ENCODE measurements around the gene SYT8.

Gene SYT8

DNA sequence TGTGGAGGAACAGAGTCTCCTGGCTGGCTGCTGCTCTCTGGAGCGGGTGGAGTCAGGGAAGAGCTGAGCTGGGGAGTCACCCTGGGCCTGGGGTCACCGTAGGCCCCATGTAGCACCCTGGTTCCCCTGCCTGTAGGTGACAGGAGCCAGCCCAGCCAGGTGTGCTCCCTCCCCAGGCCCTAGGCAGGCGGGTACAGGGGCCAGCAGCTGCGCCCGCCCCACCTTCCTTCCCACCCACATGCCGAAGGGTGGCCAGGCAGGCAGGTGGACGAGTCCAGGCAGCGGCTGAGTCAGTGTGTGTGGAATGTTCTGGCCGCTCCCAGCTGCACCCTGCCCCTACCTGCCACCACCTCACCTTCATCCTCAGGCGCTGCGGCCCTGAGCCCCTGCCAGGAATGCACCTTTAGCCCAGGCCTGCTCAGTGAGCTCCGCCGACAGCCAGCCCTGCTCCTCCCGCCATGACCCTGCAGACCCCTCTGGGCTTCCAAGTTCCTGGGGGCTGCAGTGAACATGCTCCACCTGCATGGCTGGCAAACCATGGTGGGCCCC, 654 bp upstream of the SYT8 start:
- H3K27ac ChIP-seq (ENCODE audit: low read depth, low read length, severe bottlenecking), result no peak overlapping the region
- peaks cover 15% of the 10 kb centered on the region for H3K4me1 ChIP-seq (ENCODE audit: control insufficient read depth, insufficient read depth, low read length, poor library complexity, severe bottlenecking)
- H3K9me3 ChIP-seq (ENCODE audit: control insufficient read depth, low read length), result no peaks in the 10 kb centered on the region
- 87 to 94% methylated on average over 5 to 6 of the region's 14 CpGs for WGBS, 2 experiments (ENCODE audit: insufficient coverage in 2 of 2)
- no peaks in the 10 kb centered on the region for H3K36me3 ChIP-seq (ENCODE audit: control insufficient read depth, insufficient read depth, low read length)
- H3K4me3 ChIP-seq (ENCODE audit: extremely low read depth, insufficient read depth, low read length, poor library complexity, severe bottlenecking), result no peak overlapping the region

DNA sequence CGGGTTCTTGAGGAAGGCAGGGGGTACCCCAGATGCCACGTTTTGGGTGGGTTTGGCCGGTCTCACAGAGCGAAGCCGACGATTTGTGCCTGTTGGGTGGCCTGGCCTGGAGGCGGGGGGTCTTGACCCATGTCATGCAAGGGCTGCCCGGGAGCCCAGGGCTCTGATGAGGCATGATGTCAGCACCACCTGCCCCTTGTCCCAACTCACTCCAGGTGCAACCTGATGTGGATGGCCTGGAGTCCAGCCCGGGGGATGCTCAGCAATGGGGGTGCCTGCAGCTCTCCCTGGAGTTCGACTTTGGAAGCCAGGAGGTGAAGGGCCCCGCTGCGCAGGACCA, 851 bp downstream of the SYT8 start:
- 88 to 91% methylated on average over 12 of the region's 12 CpGs for WGBS, 2 experiments (ENCODE audit: insufficient coverage in 2 of 2)
- Histone ChIP-seq H3K4me3 (ENCODE audit: extremely low read depth, insufficient read depth, low read length, poor library complexity, severe bottlenecking) (no peak overlapping the region), H3K4me1 (ENCODE audit: control insufficient read depth, insufficient read depth, low read length, poor library complexity, severe bottlenecking) (peaks cover 7% of the 10 kb centered on the region), H3K9me3 (ENCODE audit: control insufficient read depth, low read length) (no peaks in the 10 kb centered on the region), H3K36me3 (ENCODE audit: control insufficient read depth, insufficient read depth, low read length) (no peaks in the 10 kb centered on the region), H3K27ac (ENCODE audit: low read depth, low read length, severe bottlenecking) (no peak overlapping the region)

GRCh38 chr11:1836011-1836945, 1.5 kb downstream of the SYT8 start:
- 91 to 95% methylated on average over 39 to 41 of the region's 43 CpGs for WGBS, 2 experiments (ENCODE audit: insufficient coverage in 2 of 2)
- H3K27ac ChIP-seq (ENCODE audit: low read depth, low read length, severe bottlenecking), result no peak overlapping the region
- no peaks in the 10 kb centered on the region for H3K9me3 ChIP-seq (ENCODE audit: control insufficient read depth, low read length)
- peaks cover 2% of the 10 kb centered on the region for H3K4me1 ChIP-seq (ENCODE audit: control insufficient read depth, insufficient read depth, low read length, poor library complexity, severe bottlenecking)
- no peaks in the 10 kb centered on the region for H3K36me3 ChIP-seq (ENCODE audit: control insufficient read depth, insufficient read depth, low read length)
- H3K4me3 ChIP-seq (ENCODE audit: extremely low read depth, insufficient read depth, low read length, poor library complexity, severe bottlenecking), result no peak overlapping the region

DNA sequence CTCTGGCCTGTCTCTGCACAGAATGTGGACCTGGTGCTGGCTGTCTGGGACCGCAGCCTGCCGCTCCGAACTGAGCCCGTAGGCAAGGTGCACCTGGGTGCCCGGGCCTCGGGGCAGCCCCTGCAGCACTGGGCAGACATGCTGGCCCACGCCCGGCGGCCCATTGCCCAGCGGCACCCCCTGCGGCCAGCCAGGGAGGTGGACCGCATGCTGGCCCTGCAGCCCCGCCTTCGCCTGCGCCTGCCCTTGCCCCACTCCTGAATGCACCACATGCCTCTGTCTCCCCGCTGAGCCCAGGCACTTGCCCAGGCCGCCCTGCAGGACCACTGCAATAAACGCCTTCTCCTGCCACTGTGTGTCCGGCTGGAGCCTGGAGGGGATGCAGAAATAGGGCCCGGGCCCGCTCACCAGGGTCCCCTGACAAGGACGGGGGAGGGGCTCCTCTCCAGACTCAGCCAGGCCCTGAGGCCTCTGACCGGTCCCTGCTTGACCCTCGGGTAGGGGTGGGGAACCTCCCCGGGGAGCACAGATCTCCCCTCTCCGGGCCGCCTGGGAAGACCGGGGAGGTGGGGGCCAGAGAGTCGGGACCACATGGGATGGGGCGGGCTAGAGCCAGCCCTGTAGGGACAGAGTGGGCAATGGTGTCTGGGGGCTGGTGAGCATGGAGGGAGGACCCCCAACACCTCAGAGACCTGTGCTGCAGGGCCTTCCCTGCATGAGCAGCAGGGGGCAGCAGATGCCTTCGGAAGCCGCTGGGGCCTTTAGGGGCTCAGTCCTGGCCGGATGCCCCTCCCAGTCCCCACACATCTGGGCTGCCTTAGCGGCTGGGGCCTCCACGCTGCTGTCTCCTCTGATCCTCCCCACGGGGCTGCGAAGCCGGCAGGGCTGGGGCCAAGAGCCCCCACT, 2.6 kb downstream of the SYT8 start:
- Histone ChIP-seq H3K36me3 (ENCODE audit: control insufficient read depth, insufficient read depth, low read length) (no peaks in the 10 kb centered on the region), H3K9me3 (ENCODE audit: control insufficient read depth, low read length) (no peaks in the 10 kb centered on the region), H3K27ac (ENCODE audit: low read depth, low read length, severe bottlenecking) (no peak overlapping the region), H3K4me3 (ENCODE audit: extremely low read depth, insufficient read depth, low read length, poor library complexity, severe bottlenecking) (no peak overlapping the region), H3K4me1 (ENCODE audit: control insufficient read depth, insufficient read depth, low read length, poor library complexity, severe bottlenecking) (peaks cover 2% of the 10 kb centered on the region)
- 60 to 73% methylated on average over 29 to 33 of the region's 38 CpGs for WGBS, 2 experiments (ENCODE audit: insufficient coverage in 2 of 2)

- peaks cover 2% of the 10 kb centered on the region for H3K4me1 ChIP-seq (ENCODE audit: control insufficient read depth, insufficient read depth, low read length, poor library complexity, severe bottlenecking)
- WGBS, 2 experiments (ENCODE audit: insufficient coverage in 2 of 2), result 84 to 87% methylated on average over 15 to 17 of the region's 17 CpGs
- no peaks in the 10 kb centered on the region for H3K9me3 ChIP-seq (ENCODE audit: control insufficient read depth, low read length)
- no peaks in the 10 kb centered on the region for H3K36me3 ChIP-seq (ENCODE audit: control insufficient read depth, insufficient read depth, low read length)
- H3K4me3 ChIP-seq (ENCODE audit: extremely low read depth, insufficient read depth, low read length, poor library complexity, severe bottlenecking), result no peak overlapping the region
- no peak overlapping the region for H3K27ac ChIP-seq (ENCODE audit: low read depth, low read length, severe bottlenecking)
Measured at GRCh38 chr11:1838077-1838425, 3.3 kb downstream of the SYT8 start.

GRCh38 chr11:1838426-1839144, 3.8 kb downstream of the SYT8 start, which contains the start of gene TNNI2:
TNNI2 (plus strand) TSS chr11:1838981; CDS start chr11:1839697, 716 bp downstream.
- H3K4me3 ChIP-seq (ENCODE audit: extremely low read depth, insufficient read depth, low read length, poor library complexity, severe bottlenecking), result no peak within 1 kb of the TSS
- WGBS, 2 experiments (ENCODE audit: insufficient coverage in 2 of 2), result 92 to 94% methylated on average over 16 to 25 of the region's 32 CpGs
- H3K36me3 ChIP-seq (ENCODE audit: control insufficient read depth, insufficient read depth, low read length), result no peaks in the 10 kb centered on the region
- H3K4me1 ChIP-seq (ENCODE audit: control insufficient read depth, insufficient read depth, low read length, poor library complexity, severe bottlenecking), result peaks cover 2% of the 10 kb centered on the region
- no peaks in the 10 kb centered on the region for H3K9me3 ChIP-seq (ENCODE audit: control insufficient read depth, low read length)
- no peak within 1 kb of the TSS for H3K27ac ChIP-seq (ENCODE audit: low read depth, low read length, severe bottlenecking)

DNA sequence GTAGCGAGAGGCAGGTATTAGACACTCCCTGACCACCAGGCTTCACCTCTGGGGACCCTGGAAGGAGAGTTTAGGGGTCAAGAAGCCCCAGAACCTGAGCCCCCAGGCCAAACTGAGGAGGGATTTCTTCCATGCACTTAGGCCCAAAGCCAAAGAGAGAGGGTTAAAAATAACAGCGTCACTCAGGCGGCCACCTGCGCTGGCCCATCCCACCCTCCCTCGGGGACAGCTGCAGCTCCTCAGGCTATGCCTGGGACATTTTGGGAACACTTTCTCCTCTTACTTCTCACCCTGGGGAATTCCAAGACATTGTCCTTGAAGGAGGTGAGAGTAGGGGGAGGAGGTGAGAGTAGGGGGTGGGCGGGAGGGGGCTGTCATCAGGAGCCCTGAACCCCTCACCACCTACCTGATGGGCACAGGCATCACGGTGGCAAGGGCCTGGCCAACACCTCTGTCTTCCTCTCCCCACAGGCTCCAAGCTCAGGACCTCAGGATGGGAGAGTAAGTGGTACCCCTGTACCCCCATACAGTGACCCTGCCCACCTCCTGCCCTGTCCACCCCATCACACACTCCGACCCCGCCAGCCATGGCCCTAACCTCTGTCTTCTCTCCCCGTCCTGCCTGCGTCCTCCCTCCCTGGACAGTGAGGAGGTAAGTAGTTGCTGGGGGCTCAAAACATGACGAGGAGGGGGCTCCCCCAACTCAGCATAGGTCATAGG, 4.6 kb downstream of the SYT8 start:
- 86 to 96% methylated on average over 3 to 6 of the region's 12 CpGs for WGBS, 2 experiments (ENCODE audit: insufficient coverage in 2 of 2)
- Histone ChIP-seq H3K4me3 (ENCODE audit: extremely low read depth, insufficient read depth, low read length, poor library complexity, severe bottlenecking) (no peak overlapping the region), H3K4me1 (ENCODE audit: control insufficient read depth, insufficient read depth, low read length, poor library complexity, severe bottlenecking) (peaks cover 5% of the 10 kb centered on the region), H3K36me3 (ENCODE audit: control insufficient read depth, insufficient read depth, low read length) (no peaks in the 10 kb centered on the region), H3K27ac (ENCODE audit: low read depth, low read length, severe bottlenecking) (no peak overlapping the region), H3K9me3 (ENCODE audit: control insufficient read depth, low read length) (no peaks in the 10 kb centered on the region)

DNA sequence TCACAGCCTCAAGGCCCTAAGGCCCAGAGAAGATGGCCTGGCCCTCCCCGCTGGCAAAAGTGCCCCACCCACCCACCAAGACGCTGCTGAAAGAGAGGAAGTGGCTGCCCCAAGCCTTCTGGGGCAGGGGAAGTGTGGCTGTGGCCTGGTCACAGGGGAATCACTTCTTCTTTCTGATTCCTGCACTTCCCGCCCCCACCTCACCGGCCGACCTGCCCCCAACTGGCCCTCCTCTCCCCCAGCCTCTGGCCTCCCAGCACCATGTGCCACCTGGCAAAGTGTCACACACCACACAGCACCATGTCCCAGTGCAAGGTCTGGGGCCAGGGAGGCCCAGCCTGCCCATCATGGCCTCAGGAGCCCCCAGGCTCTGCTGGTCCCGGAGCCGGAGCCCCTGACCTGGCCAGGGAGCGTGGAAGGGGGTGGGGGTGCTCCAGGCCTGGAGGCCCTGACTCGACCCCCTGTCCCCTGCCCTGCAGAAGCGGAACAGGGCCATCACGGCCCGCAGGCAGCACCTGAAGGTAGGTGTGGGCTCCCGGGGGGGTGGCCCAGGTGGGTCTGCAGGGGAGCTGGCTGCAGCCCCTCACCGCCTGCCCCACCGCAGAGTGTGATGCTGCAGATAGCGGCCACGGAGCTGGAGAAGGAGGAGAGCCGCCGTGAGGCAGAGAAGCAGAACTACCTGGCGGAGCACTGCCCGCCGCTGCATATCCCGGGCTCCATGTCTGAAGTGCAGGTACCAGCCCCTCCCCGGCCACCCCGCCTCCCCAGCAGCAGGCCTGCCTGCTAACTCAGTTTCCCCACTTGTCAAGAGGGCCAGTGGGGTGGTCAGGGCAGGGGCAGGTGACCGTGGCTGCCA, 5.4 kb downstream of the SYT8 start:
- Histone ChIP-seq H3K9me3 (ENCODE audit: control insufficient read depth, low read length) (no peaks in the 10 kb centered on the region), H3K27ac (ENCODE audit: low read depth, low read length, severe bottlenecking) (no peak overlapping the region), H3K36me3 (ENCODE audit: control insufficient read depth, insufficient read depth, low read length) (no peaks in the 10 kb centered on the region), H3K4me3 (ENCODE audit: extremely low read depth, insufficient read depth, low read length, poor library complexity, severe bottlenecking) (no peak overlapping the region), H3K4me1 (ENCODE audit: control insufficient read depth, insufficient read depth, low read length, poor library complexity, severe bottlenecking) (peaks cover 13% of the 10 kb centered on the region)
- 82 to 92% methylated on average over 17 to 18 of the region's 26 CpGs for WGBS, 2 experiments (ENCODE audit: insufficient coverage in 2 of 2)

DNA sequence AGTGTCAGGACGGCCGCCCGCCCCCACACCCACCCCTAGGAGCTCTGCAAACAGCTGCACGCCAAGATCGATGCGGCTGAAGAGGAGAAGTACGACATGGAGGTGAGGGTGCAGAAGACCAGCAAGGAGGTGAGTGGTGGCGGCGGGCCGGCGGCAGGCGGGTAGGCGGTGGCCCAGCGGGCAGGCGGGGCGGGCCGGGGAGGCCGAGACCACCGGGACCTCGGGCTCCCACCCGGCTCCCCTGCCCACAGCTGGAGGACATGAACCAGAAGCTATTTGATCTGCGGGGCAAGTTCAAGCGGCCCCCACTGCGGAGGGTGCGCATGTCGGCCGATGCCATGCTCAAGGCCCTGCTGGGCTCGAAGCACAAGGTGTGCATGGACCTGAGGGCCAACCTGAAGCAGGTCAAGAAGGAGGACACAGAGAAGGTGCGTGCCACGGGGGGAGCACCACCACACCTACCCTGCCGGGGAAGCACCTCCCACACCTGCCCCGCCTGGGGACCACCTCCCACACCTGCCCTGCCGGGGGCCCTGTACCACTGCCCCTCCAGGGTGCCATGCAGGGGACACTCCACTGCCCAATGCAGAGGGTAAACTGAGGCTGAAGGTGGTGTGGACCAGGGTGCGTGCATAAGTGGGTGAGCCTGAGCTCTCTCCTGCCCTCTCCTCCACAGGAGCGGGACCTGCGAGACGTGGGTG, 6.1 kb downstream of the SYT8 start:
- no peak overlapping the region for H3K4me3 ChIP-seq (ENCODE audit: extremely low read depth, insufficient read depth, low read length, poor library complexity, severe bottlenecking)
- peaks cover 15% of the 10 kb centered on the region for H3K4me1 ChIP-seq (ENCODE audit: control insufficient read depth, insufficient read depth, low read length, poor library complexity, severe bottlenecking)
- no peaks in the 10 kb centered on the region for H3K9me3 ChIP-seq (ENCODE audit: control insufficient read depth, low read length)
- H3K27ac ChIP-seq (ENCODE audit: low read depth, low read length, severe bottlenecking), result no peak overlapping the region
- no peaks in the 10 kb centered on the region for H3K36me3 ChIP-seq (ENCODE audit: control insufficient read depth, insufficient read depth, low read length)
- WGBS, 2 experiments (ENCODE audit: insufficient coverage in 2 of 2), result 92 to 93% methylated on average over 26 to 32 of the region's 37 CpGs
